HAP-1 (cell line): ENCODE results near the gene ZNF423.

Source experiments
- DNase-seq, 2 experiments: peaks; one replicate each; pipeline ENCODE4 v3.0.0-alpha.2; 2016 to 2020; ENCODE audit warnings: low spot score in 2 of 2
- H3K27me3 ChIP-seq: fragments of 250-450 bp; sonication (Bioruptor Pico); 2 replicates; pipeline ENCODE4 v1.5.1; 2020; ENCODE audit warnings: low read depth, mild to moderate bottlenecking, moderate library complexity
- H3K36me3 ChIP-seq: fragments of 250-450 bp; sonication (Bioruptor Pico); replicated peaks from 2 replicates; pipeline ENCODE4 v1.5.1; 2020; ENCODE audit warnings: mild to moderate bottlenecking
- H3K4me1 ChIP-seq: fragments of 250-450 bp; sonication (Bioruptor Pico); 2 replicates; pipeline ENCODE4 v1.5.1; 2020; ENCODE audit warnings: mild to moderate bottlenecking
- H3K4me3 ChIP-seq: fragments of 250-450 bp; sonication (Bioruptor Pico); 2 replicates; pipeline ENCODE4 v1.5.1; 2020; ENCODE audit warnings: mild to moderate bottlenecking, moderate library complexity
- H3K9me3 ChIP-seq: fragments of 250-450 bp; sonication (Bioruptor Pico); 2 replicates; pipeline ENCODE4 v1.5.1; 2020; ENCODE audit warnings: mild to moderate bottlenecking, moderate library complexity
- in situ Hi-C: fragments of 300-500 bp; cut with MboI; formaldehyde crosslinking; loops from 3 replicates; pipeline ENCODE4 v1.14.3; 2020; ENCODE audit warnings: low sequenced_read_pairs, inconsistent platforms, mixed read lengths

The ZNF423 gene

DNA sequence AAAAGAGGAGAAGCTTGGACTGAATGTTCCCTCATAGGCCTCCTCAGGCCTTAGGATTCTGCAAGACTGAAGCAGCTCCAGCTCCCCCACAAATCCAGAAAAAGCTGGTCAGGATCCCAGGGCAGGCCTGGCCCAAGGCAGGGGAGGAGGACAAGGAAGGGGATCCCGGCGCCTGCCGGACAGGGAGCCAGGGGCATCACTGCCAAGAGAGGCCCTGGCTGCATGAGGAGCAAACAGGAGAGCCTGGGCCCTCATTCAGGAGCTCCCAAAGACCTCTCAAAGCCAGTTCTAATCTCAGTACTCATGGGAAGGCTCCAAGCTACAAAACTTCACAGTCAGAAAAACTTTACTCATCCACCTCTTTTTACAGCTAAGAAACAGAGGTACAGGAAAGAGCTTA is 67.3 kb downstream of the ZNF423 start:
- H3K36me3 ChIP-seq, result no peaks in the 10 kb centered on the region
- H3K4me3 ChIP-seq, result no peak overlapping the region
- no peaks in the 10 kb centered on the region for H3K9me3 ChIP-seq
- no peaks in the 10 kb centered on the region for H3K27me3 ChIP-seq
- in situ Hi-C loops, result no loop called here
- no peaks in the 10 kb centered on the region for H3K4me1 ChIP-seq
- DNase-seq, result no peak

GRCh38 chr16:49786926-49787557 is 68.9 kb downstream of the ZNF423 start:
- no peaks in the 10 kb centered on the region for H3K4me1 ChIP-seq
- H3K9me3 ChIP-seq, result no peaks in the 10 kb centered on the region
- in situ Hi-C loops, result no loop called here

DNA sequence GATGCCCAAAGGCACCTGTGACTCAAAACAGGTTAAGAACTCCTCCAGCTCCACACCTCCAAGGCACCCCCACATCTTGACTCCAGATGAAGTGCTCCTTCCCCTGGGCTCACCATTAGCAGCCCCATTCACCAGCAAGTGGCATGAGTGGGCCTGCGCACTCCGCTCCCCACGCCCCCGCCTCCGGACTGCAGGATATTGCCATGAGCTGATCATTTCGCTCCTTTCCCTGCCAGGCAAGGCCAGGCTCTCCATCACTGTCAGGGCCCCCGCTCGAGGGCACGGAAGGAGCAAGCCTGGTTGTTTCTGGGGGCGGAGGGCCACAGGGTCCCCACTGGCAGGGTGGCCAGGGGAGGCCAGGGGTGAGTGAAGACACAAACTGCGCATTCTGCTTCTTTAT is 69.9 kb downstream of the ZNF423 start:
- Histone ChIP-seq H3K4me1 (no peaks in the 10 kb centered on the region), H3K27me3 (no peaks in the 10 kb centered on the region), H3K36me3 (no peaks in the 10 kb centered on the region), H3K4me3 (no peak overlapping the region), H3K9me3 (no peaks in the 10 kb centered on the region)
- no peak for DNase-seq
- in situ Hi-C loops, result no loop called here

More at GRCh38 chr16:49786926-49787557, 68.9 kb downstream of the ZNF423 start:
- H3K4me3 ChIP-seq, result no peak overlapping the region
- DNase-seq, result no peak
- H3K36me3 ChIP-seq, result no peaks in the 10 kb centered on the region
- H3K27me3 ChIP-seq, result no peaks in the 10 kb centered on the region

DNA sequence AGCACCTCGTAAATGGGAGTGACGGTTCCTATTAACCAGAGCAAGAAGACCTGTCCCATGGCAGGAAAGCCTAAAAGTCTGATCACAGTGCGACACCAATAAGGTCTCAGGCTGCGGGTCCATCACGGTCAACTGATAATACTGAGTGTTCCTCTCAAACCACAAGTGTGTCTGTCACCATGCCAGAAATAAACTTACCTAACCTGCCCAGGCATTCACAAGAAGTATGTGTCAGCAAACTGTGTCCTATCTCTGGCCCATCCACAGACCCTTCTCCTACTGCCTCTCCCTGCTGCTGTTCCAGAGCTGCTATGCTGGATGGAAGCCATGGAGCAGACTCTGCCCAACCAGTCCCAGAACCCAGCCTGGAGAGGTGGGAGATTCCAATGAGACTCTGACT is 73.5 kb downstream of the ZNF423 start:
- Histone ChIP-seq H3K4me3 (no peak overlapping the region), H3K27me3 (no peaks in the 10 kb centered on the region), H3K36me3 (no peaks in the 10 kb centered on the region), H3K9me3 (no peaks in the 10 kb centered on the region; the same call in 1 of the 2 replicates), H3K4me1 (no peaks in the 10 kb centered on the region)
- no peak for DNase-seq
- in situ Hi-C loops, result no loop called here

GRCh38 chr16:49781401-49781800 is 74.5 kb downstream of the ZNF423 start:
- H3K36me3 ChIP-seq, result no peaks in the 10 kb centered on the region
- DNase-seq, result no peak
- H3K27me3 ChIP-seq, result no peaks in the 10 kb centered on the region
- H3K4me3 ChIP-seq, result no peak overlapping the region
- in situ Hi-C loops, result no loop called here
- no peaks in the 10 kb centered on the region; the same call in 1 of the 2 replicates for H3K9me3 ChIP-seq
- H3K4me1 ChIP-seq, result no peaks in the 10 kb centered on the region

- no peaks in the 10 kb centered on the region for H3K4me1 ChIP-seq
- in situ Hi-C loops, result no loop called here
- H3K27me3 ChIP-seq, result no peaks in the 10 kb centered on the region
- no peak overlapping the region for H3K4me3 ChIP-seq
- no peaks in the 10 kb centered on the region for H3K36me3 ChIP-seq
- DNase-seq, result no peak
- no peaks in the 10 kb centered on the region; the same call in 1 of the 2 replicates for H3K9me3 ChIP-seq
Measured at GRCh38 chr16:49780433-49780832, 75.5 kb downstream of the ZNF423 start.

- H3K4me1 ChIP-seq, result no peaks in the 10 kb centered on the region
- H3K27me3 ChIP-seq, result no peaks in the 10 kb centered on the region
- in situ Hi-C loops, result no loop called here
- H3K4me3 ChIP-seq, result no peak overlapping the region
- DNase-seq, result no peak
- H3K9me3 ChIP-seq, result no peaks in the 10 kb centered on the region; the same call in 1 of the 2 replicates
- H3K36me3 ChIP-seq, result no peaks in the 10 kb centered on the region
Measured at GRCh38 chr16:49779979-49780378, 75.9 kb downstream of the ZNF423 start.

DNA sequence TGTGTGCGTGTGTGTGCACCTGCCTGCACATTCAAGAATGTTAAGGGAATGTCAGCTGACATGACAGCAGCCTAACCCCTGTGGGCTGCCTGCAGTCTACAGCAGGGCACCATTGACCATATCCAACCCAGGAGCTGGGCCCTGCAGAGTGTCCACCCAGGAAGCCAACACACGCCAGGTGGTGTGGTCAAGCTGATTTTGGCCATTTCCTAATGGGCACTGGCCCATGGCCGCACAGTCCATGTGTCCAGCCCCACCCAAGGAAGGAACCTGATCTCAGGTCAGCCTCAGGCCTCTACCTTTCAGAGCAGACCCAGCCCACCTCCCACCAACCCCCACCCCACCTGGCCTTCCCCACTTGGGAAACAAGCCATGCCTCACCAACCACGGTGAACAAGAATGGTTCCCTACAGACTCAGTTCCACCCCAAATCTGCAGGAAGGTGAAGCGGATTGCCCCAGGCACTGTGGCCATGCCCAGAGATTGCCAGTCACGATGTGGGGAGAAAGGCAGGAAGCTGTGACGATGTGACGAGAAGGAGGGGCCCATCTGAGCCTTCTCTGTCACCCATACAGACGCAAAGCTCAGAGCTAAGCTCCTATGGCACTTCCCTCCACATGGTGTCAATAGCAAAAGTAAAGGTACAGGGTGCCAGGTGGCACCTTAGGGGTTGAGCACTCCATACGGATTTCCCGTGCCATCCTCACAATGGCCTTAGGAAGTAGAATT is 77.5 kb downstream of the ZNF423 start:
- no peaks in the 10 kb centered on the region for H3K4me1 ChIP-seq
- in situ Hi-C loops, result no loop called here

DNA sequence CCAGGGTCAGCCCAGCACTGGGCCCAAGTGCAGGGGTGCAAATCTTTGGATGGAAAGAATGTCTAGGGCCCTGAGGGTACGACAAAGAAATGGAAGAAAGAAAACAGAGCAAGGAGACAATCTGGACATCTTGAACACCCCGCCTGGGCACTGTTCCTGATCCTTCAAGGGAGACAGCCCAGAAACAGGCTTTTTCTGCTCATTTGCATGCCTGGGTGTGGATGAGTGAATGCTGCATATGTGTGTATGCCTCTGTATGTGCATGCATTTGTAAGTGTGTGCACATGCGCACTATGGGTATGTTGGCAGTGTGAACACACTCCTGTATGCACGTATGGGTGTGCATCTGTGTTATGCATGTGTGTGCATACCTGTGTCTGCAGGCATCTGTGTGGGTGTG is 79.2 kb downstream of the ZNF423 start:
- in situ Hi-C loops, result no loop called here
- Histone ChIP-seq H3K9me3 (no peaks in the 10 kb centered on the region; the same call in 1 of the 2 replicates), H3K4me1 (no peaks in the 10 kb centered on the region)

More for the DNA sequence above, 77.5 kb downstream of the ZNF423 start:
- no peak for DNase-seq
- no peaks in the 10 kb centered on the region for H3K36me3 ChIP-seq
- no peaks in the 10 kb centered on the region; the same call in 1 of the 2 replicates for H3K9me3 ChIP-seq
- no peak overlapping the region for H3K4me3 ChIP-seq
- H3K27me3 ChIP-seq, result no peaks in the 10 kb centered on the region

DNA sequence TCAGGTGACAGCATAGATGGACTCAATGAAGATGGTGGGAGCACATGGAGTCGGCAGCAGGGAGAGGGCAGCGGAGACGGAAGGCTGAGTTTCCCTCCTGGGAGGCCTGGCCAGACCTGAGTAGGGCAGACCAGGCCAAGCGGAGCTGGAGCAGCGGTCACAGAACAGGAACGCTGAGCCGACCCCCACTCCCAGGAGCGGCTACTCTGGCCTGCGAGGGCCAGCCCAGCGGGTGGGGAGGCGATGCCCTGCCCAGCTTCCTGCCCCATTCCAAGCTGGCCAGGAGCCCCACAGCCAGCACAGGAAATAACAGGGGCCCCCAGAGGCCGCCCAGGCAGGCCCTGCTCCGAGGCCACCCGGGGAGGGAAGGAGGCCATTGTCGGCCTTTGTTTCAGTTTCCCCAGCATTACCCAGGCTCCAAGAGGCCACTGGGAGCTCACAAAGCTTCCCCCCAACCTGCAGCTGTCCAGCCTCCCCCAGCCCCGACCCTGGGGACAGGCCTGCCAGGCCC is 79.8 kb downstream of the ZNF423 start:
- Histone ChIP-seq H3K36me3 (no peaks in the 10 kb centered on the region), H3K27me3 (no peaks in the 10 kb centered on the region), H3K4me1 (no peaks in the 10 kb centered on the region), H3K4me3 (no peak overlapping the region), H3K9me3 (no peaks in the 10 kb centered on the region; the same call in 1 of the 2 replicates)
- no peak for DNase-seq
- in situ Hi-C loops, result no loop called here

More for the DNA sequence above, 79.2 kb downstream of the ZNF423 start:
- H3K36me3 ChIP-seq, result no peaks in the 10 kb centered on the region
- H3K27me3 ChIP-seq, result no peaks in the 10 kb centered on the region
- DNase-seq, result no peak
- H3K4me3 ChIP-seq, result no peak overlapping the region

DNA sequence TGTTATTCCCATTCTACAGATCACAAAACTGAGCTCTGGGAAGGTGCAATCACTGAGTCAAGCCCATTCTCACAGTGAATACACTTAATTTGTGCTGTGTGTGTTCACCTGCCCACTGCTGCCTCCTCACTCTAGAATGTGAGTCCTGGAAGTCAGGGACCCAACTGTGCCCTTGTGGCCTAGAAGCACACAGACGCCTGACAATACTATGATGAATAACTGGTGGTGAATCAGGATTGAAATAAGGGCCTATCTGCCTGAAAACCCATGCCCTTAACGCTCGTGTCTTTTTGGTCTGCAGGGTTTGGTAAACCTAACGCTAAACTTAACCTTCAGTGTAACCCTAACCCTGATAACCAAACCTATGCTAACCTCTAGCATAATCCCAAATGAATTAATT is 80.3 kb downstream of the ZNF423 start:
- Histone ChIP-seq H3K4me1 (no peaks in the 10 kb centered on the region), H3K27me3 (no peaks in the 10 kb centered on the region), H3K9me3 (no peaks in the 10 kb centered on the region; the same call in 1 of the 2 replicates), H3K4me3 (no peak overlapping the region), H3K36me3 (no peaks in the 10 kb centered on the region)
- in situ Hi-C loops, result no loop called here
- no peak for DNase-seq

DNA sequence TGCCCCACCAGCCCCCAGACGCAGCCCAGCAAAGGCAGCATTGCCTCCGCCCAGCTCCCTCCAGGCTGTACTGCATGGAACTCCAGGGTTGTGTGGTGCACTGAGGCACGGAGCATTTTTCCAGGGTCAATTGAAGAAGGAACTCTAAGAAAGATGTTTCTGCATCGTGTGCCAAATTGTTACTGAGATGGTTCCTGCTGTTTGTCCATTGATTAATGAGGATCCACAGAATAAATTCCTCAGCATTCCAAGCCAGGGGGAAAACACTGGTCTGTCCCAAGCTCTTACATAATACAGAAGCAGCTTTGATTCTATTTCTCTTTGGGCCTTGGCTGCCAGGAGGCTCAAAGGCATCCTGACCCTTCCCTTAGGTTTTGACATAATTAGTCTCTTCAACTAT is 80.9 kb downstream of the ZNF423 start:
- no peaks in the 10 kb centered on the region for H3K4me1 ChIP-seq
- H3K4me3 ChIP-seq, result no peak overlapping the region
- no peaks in the 10 kb centered on the region; the same call in 1 of the 2 replicates for H3K9me3 ChIP-seq
- no peaks in the 10 kb centered on the region for H3K27me3 ChIP-seq
- no peaks in the 10 kb centered on the region for H3K36me3 ChIP-seq
- DNase-seq, result no peak
- in situ Hi-C loops, result no loop called here

DNA sequence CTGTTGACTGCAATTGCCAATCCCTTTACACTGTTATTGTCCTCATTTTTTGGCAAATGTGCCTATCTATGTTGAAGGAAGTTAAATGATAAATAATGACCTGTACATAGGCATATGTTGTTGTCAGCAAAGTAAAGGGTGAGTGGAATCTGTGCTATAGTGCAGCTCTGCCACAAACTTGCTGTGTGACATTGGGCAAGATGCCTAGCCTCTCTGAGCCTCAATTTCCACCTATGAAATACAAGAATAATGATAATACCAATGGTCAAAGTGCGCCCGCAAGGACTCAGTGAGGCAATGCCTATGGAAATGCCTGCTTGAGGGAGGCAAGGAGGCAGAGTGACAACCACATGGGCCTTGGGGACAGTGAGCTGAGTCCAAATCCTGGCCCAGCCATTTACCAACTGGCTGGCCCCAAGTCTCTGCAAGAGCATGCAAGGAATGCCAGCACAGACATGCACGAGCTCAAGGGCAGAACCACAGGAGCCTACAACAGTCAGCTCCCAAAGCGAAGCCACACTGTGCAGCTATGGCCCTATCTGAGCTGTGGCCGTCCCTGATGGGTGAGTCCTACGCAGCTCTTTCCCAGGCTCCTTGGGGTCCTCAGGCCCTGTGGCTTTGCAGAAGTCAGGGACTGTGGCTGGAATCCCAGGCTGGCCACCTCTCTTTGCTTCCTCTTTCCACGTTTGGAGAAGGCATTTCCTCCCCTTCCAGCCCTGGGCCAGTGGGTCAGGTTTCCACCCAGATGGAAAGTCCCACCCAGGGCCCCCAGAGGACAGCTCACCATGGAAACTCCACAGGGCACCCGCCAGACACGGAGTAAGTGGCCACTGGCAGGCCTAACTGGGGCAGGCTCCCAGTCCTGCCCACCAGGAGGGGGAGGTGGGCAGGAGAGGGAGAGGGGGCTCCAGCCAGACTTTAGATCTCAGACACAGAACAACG is 82.1 kb downstream of the ZNF423 start:
- no peaks in the 10 kb centered on the region for H3K4me1 ChIP-seq
- H3K9me3 ChIP-seq, result no peaks in the 10 kb centered on the region; the same call in 1 of the 2 replicates
- no peaks in the 10 kb centered on the region for H3K27me3 ChIP-seq
- H3K4me3 ChIP-seq, result no peak overlapping the region
- in situ Hi-C loops, result no loop called here
- no peaks in the 10 kb centered on the region for H3K36me3 ChIP-seq
- no peak for DNase-seq
